Mesendoderm (in vitro differentiated cells): ENCODE measurements around the gene MTMR10.

Experiments used
- DNase-seq: peaks from one replicate; pipeline ENCODE4 v3.0.0; 2013
- H2AK5ac ChIP-seq: 2 replicates; pipeline ENCODE4 v1.6.1; 2013; ENCODE audit warnings: low read length, inconsistent platforms
- H2BK120ac ChIP-seq: 2 replicates; pipeline ENCODE4 v1.6.1; 2013; ENCODE audit warnings: low read depth, mild to moderate bottlenecking, low read length, moderate library complexity, mixed read lengths
- H2BK15ac ChIP-seq: replicated peaks from 2 replicates; pipeline ENCODE4 v1.6.1; 2013; ENCODE audit warnings: low read depth, mild to moderate bottlenecking, moderate library complexity
- H2BK5ac ChIP-seq: 2 replicates; pipeline ENCODE4 v1.6.1; 2013; ENCODE audit warnings: low read length, inconsistent platforms
- H3K18ac ChIP-seq: 2 replicates; pipeline ENCODE4 v1.6.1; 2013; ENCODE audit warnings: mild to moderate bottlenecking, low read length, mixed read lengths
- H3K23ac ChIP-seq: one replicate; pipeline ENCODE4 v1.6.1; 2013; ENCODE audit warnings: low read length
- H3K27ac ChIP-seq: 2 replicates; pipeline ENCODE4 v1.5.1; 2013; ENCODE audit warnings: low read depth, mild to moderate bottlenecking, inconsistent platforms, low read length, moderate library complexity
- H3K27me3 ChIP-seq: 2 replicates; pipeline ENCODE4 v1.6.1; 2013; ENCODE audit warnings: low read length, control low read depth, mild to moderate bottlenecking, inconsistent platforms; ENCODE audit not compliant: insufficient read depth, poor library complexity
- H3K36me3 ChIP-seq: 2 replicates; pipeline ENCODE4 v1.6.1; 2013; ENCODE audit warnings: low read length, inconsistent platforms; ENCODE audit not compliant: control insufficient read depth, insufficient read depth
- H3K4ac ChIP-seq: one replicate; pipeline ENCODE4 v1.6.1; 2013; ENCODE audit warnings: low read depth, mild to moderate bottlenecking, low read length, moderate library complexity
- H3K4me1 ChIP-seq: 2 replicates; pipeline ENCODE4 v1.6.1; 2013; ENCODE audit warnings: low read depth, low read length, inconsistent platforms; ENCODE audit not compliant: control insufficient read depth
- H3K4me2 ChIP-seq: 2 replicates; pipeline ENCODE4 v1.6.1; 2013; ENCODE audit warnings: low read length
- H3K4me3 ChIP-seq: 2 replicates; pipeline ENCODE4 v1.5.1; 2013; ENCODE audit warnings: mild to moderate bottlenecking, low read length
- H3K56ac ChIP-seq: one replicate; pipeline ENCODE4 v1.6.1; 2013; ENCODE audit warnings: low read length
- H3K79me1 ChIP-seq: 2 replicates; pipeline ENCODE4 v1.6.1; 2013; ENCODE audit warnings: low read length, inconsistent platforms
- H3K79me2 ChIP-seq: 2 replicates; pipeline ENCODE4 v1.6.1; 2013; ENCODE audit warnings: mild to moderate bottlenecking, low read length; ENCODE audit not compliant: control insufficient read depth, insufficient read depth
- H3K9ac ChIP-seq: 2 replicates; pipeline ENCODE4 v1.6.1; 2013; ENCODE audit warnings: low read length, inconsistent platforms
- H4K5ac ChIP-seq: one replicate; pipeline ENCODE4 v1.6.1; 2013; ENCODE audit warnings: low read length
- H4K8ac ChIP-seq: one replicate; pipeline ENCODE4 v1.6.1; 2013; ENCODE audit warnings: low read depth, mild to moderate bottlenecking, control low read depth, low read length, moderate library complexity
- WGBS: extraction: QIAGEN DNeasy Blood & Tissue Kit; methylation state at CpG from one replicate; pipeline ENCODE4 v1.1.7; 2013; ENCODE audit warnings: low lambda C conversion rate, missing lambda C conversion rate; ENCODE audit not compliant: insufficient coverage; ENCODE audit errors: extremely low coverage; 5-methylcytosine and 5-hydroxymethylcytosine counted together

Gene MTMR10

GRCh38 chr15:30930422-30930821 is 61.0 kb downstream of the MTMR10 start:
- H2BK120ac ChIP-seq: no peak overlapping the region
- H4K8ac ChIP-seq: no peak overlapping the region
- H3K27me3 ChIP-seq: no peaks in the 10 kb centered on the region
- H2BK15ac ChIP-seq: no peak overlapping the region
- H2BK5ac ChIP-seq: no peak overlapping the region
- H3K36me3 ChIP-seq: peaks cover 9% of the 10 kb centered on the region
- H3K9ac ChIP-seq: no peak overlapping the region
- no peak overlapping the region for H4K5ac ChIP-seq
- H3K4ac ChIP-seq: no peak overlapping the region
- no peak overlapping the region for H3K23ac ChIP-seq
- H3K4me2 ChIP-seq: no peak overlapping the region
- no peaks in the 10 kb centered on the region for H3K79me1 ChIP-seq
- no peaks in the 10 kb centered on the region for H3K4me1 ChIP-seq
- no peak overlapping the region for H3K4me3 ChIP-seq
- no peak overlapping the region for H2AK5ac ChIP-seq
- H3K27ac ChIP-seq: no peak overlapping the region
- H3K79me2 ChIP-seq: no peaks in the 10 kb centered on the region
- no CpG with 5 or more reads among the region's 8 CpGs for WGBS
- no peak overlapping the region for H3K56ac ChIP-seq
- H3K18ac ChIP-seq: no peak overlapping the region
- DNase-seq: no peak

- H3K27ac ChIP-seq: no peak overlapping the region
- no peak overlapping the region for H3K4me2 ChIP-seq
- H3K27me3 ChIP-seq: no peaks in the 10 kb centered on the region
- H3K56ac ChIP-seq: no peak overlapping the region
- no peak overlapping the region for H3K9ac ChIP-seq
- no peak overlapping the region for H3K4ac ChIP-seq
- no peak overlapping the region for H2BK15ac ChIP-seq
- no peak overlapping the region for H3K18ac ChIP-seq
- H4K8ac ChIP-seq: no peak overlapping the region
- H2BK5ac ChIP-seq: no peak overlapping the region
- H3K23ac ChIP-seq: no peak overlapping the region
- WGBS: no CpG with 5 or more reads among the region's 4 CpGs
- H3K36me3 ChIP-seq: peaks cover 9% of the 10 kb centered on the region
- H4K5ac ChIP-seq: no peak overlapping the region
- H3K4me3 ChIP-seq: no peak overlapping the region
- H3K79me1 ChIP-seq: no peaks in the 10 kb centered on the region
- H2AK5ac ChIP-seq: no peak overlapping the region
- H3K79me2 ChIP-seq: no peaks in the 10 kb centered on the region
- no peak for DNase-seq
- H3K4me1 ChIP-seq: no peaks in the 10 kb centered on the region
- no peak overlapping the region for H2BK120ac ChIP-seq
These were observed 61.4 kb downstream of the MTMR10 start for GRCh38 chr15:30929982-30930381.

GRCh38 chr15:30929064-30929669 is 62.3 kb downstream of the MTMR10 start:
- Histone ChIP-seq H4K8ac (no peak overlapping the region), H3K9ac (no peak overlapping the region), H4K5ac (no peak overlapping the region), H3K56ac (no peak overlapping the region), H3K27ac (no peak overlapping the region), H2BK120ac (no peak overlapping the region), H3K18ac (no peak overlapping the region), H3K36me3 (peaks cover 9% of the 10 kb centered on the region), H3K27me3 (no peaks in the 10 kb centered on the region), H3K23ac (no peak overlapping the region), H3K4me1 (no peaks in the 10 kb centered on the region), H3K79me2 (no peaks in the 10 kb centered on the region), H2BK15ac (no peak overlapping the region), H2AK5ac (no peak overlapping the region), H2BK5ac (no peak overlapping the region), H3K79me1 (no peaks in the 10 kb centered on the region), H3K4me3 (no peak overlapping the region), H3K4ac (no peak overlapping the region), H3K4me2 (no peak overlapping the region)
- DNase-seq: no peak
- WGBS: no CpG with 5 or more reads among the region's 10 CpGs

GRCh38 chr15:30928076-30928475 is 63.4 kb downstream of the MTMR10 start:
- no peak overlapping the region for H2BK120ac ChIP-seq
- H3K4me1 ChIP-seq: no peaks in the 10 kb centered on the region
- H3K36me3 ChIP-seq: peaks cover 11% of the 10 kb centered on the region
- H2BK15ac ChIP-seq: no peak overlapping the region
- H3K27me3 ChIP-seq: no peaks in the 10 kb centered on the region
- H3K4me2 ChIP-seq: no peak overlapping the region
- H4K8ac ChIP-seq: no peak overlapping the region
- no peak overlapping the region for H3K18ac ChIP-seq
- no peak for DNase-seq
- H3K79me2 ChIP-seq: no peaks in the 10 kb centered on the region
- H3K9ac ChIP-seq: no peak overlapping the region
- H3K23ac ChIP-seq: no peak overlapping the region
- H3K79me1 ChIP-seq: no peaks in the 10 kb centered on the region
- H3K56ac ChIP-seq: no peak overlapping the region
- no peak overlapping the region for H4K5ac ChIP-seq
- WGBS: no CpG with 5 or more reads among the region's 5 CpGs
- H3K4me3 ChIP-seq: no peak overlapping the region
- no peak overlapping the region for H3K4ac ChIP-seq
- H2BK5ac ChIP-seq: no peak overlapping the region
- H3K27ac ChIP-seq: no peak overlapping the region
- H2AK5ac ChIP-seq: no peak overlapping the region

- H3K4me1 ChIP-seq: peaks cover 4% of the 10 kb centered on the region
- no peak overlapping the region for H2AK5ac ChIP-seq
- no peak overlapping the region for H3K9ac ChIP-seq
- WGBS: no CpG with 5 or more reads among the region's 7 CpGs
- H2BK15ac ChIP-seq: no peak overlapping the region
- H3K27ac ChIP-seq: no peak overlapping the region
- no peak overlapping the region for H3K18ac ChIP-seq
- H3K79me2 ChIP-seq: no peaks in the 10 kb centered on the region
- H4K5ac ChIP-seq: no peak overlapping the region
- H3K56ac ChIP-seq: no peak overlapping the region
- H3K4me2 ChIP-seq: no peak overlapping the region
- no peak overlapping the region for H3K23ac ChIP-seq
- no peak overlapping the region for H3K4ac ChIP-seq
- no peak overlapping the region for H3K4me3 ChIP-seq
- H3K27me3 ChIP-seq: no peaks in the 10 kb centered on the region
- H2BK120ac ChIP-seq: no peak overlapping the region
- DNase-seq: no peak
- peaks cover 11% of the 10 kb centered on the region for H3K36me3 ChIP-seq
- H3K79me1 ChIP-seq: no peaks in the 10 kb centered on the region
- no peak overlapping the region for H4K8ac ChIP-seq
- no peak overlapping the region for H2BK5ac ChIP-seq
These were observed 64.2 kb downstream of the MTMR10 start for GRCh38 chr15:30927148-30927761.

- no peak overlapping the region for H4K8ac ChIP-seq
- H2BK120ac ChIP-seq: no peak overlapping the region
- no peak overlapping the region for H3K4me3 ChIP-seq
- H3K23ac ChIP-seq: no peak overlapping the region
- no peaks in the 10 kb centered on the region for H3K27me3 ChIP-seq
- no peak overlapping the region for H4K5ac ChIP-seq
- no peak overlapping the region for H3K27ac ChIP-seq
- no peak overlapping the region for H2BK15ac ChIP-seq
- H2AK5ac ChIP-seq: no peak overlapping the region
- H3K36me3 ChIP-seq: peaks cover 11% of the 10 kb centered on the region
- no peak overlapping the region for H3K9ac ChIP-seq
- no peak overlapping the region for H3K4me2 ChIP-seq
- no peak overlapping the region for H2BK5ac ChIP-seq
- no peaks in the 10 kb centered on the region for H3K79me2 ChIP-seq
- H3K4me1 ChIP-seq: peaks cover 4% of the 10 kb centered on the region
- no peak for DNase-seq
- no CpG with 5 or more reads among the region's 8 CpGs for WGBS
- no peak overlapping the region for H3K56ac ChIP-seq
- no peak overlapping the region for H3K18ac ChIP-seq
- no peak overlapping the region for H3K4ac ChIP-seq
- H3K79me1 ChIP-seq: no peaks in the 10 kb centered on the region
These were observed 65.3 kb downstream of the MTMR10 start for GRCh38 chr15:30926161-30926560.
